ENCODE measurements around the gene ATF7IP2. TPM values are rescaled to one million over a fixed set of nuclear protein-coding genes. Genes with fewer than 3 reads are reported as not detected.
"Not testable (repeated sequence)": the region's sequence is repeated elsewhere in the genome, so short reads cannot be mapped to it uniquely, and the experiment has no call there.

ATF7IP2 gene
- total and polyA plus RNA-seq, 12 donors = 19.4 to 62.6 (median 35.8) TPM

GRCh38 chr16:10355589-10355988 lies 30.3 kb upstream of the ATF7IP2 start:
- no peak overlapping the region for H3K27ac ChIP-seq
- H3K27me3 ChIP-seq = no peaks in the 10 kb centered on the region
- 96% methylated on average over 23 of the region's 23 CpGs for WGBS, 2 donors
- H3K36me3 ChIP-seq = no peaks in the 10 kb centered on the region
- intact Hi-C loops (cut with DNase I) = no loop called here
- H3K4me1 ChIP-seq = no peaks in the 10 kb centered on the region
- ATAC-seq = no peak
- TF ChIP-seq CTCF (IDR thresholded peaks at IDR 0.05) = no peak
- peaks cover 0 to 10% (median 0%) of the 10 kb centered on the region in 11 donors for H3K9me3 ChIP-seq
- no peak overlapping the region for H3K4me3 ChIP-seq
- no peak for DNase-seq

GRCh38 chr16:10356870-10357842 lies 28.7 kb upstream of the ATF7IP2 start:
- intact Hi-C loops (cut with DNase I) = no loop called here
- Histone ChIP-seq H3K27ac (no peak overlapping the region), H3K4me3 (no peak overlapping the region), H3K9me3 (peaks cover 0 to 10% (median 0%) of the 10 kb centered on the region in 11 donors), H3K4me1 (no peaks in the 10 kb centered on the region), H3K27me3 (no peaks in the 10 kb centered on the region), H3K36me3 (no peaks in the 10 kb centered on the region)
- ATAC-seq (no peak), DNase-seq (no peak)
- TF ChIP-seq CTCF (IDR thresholded peaks at IDR 0.05) = no peak
- 80 to 83% methylated on average over 11 of the region's 11 CpGs for WGBS, 2 donors

DNA sequence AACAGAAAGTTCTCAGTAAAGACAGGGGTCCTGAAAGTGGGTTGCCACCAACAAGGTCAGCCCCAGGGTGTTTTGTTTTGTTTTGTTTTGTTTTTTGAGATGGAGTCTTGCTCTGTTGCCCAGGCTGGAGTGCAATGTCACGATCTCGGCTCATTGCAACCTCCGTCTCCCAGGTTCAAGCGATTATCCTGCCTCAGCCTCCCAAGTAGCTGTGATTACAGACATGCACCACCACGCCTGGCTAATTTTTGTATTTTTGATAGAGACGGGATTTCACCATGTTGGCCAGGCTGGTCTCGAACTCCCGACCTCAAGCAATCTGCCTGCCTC lies 24.1 kb upstream of the ATF7IP2 start:
- ATAC-seq; H3K4me3 ChIP-seq; H3K27ac ChIP-seq; H3K9me3 ChIP-seq; H3K27me3 ChIP-seq; H3K4me1 ChIP-seq; intact Hi-C loops (cut with DNase I); H3K36me3 ChIP-seq; DNase-seq: not testable (repeated sequence)
- 88 to 92% methylated on average over 8 of the region's 8 CpGs for WGBS, 2 donors

DNA sequence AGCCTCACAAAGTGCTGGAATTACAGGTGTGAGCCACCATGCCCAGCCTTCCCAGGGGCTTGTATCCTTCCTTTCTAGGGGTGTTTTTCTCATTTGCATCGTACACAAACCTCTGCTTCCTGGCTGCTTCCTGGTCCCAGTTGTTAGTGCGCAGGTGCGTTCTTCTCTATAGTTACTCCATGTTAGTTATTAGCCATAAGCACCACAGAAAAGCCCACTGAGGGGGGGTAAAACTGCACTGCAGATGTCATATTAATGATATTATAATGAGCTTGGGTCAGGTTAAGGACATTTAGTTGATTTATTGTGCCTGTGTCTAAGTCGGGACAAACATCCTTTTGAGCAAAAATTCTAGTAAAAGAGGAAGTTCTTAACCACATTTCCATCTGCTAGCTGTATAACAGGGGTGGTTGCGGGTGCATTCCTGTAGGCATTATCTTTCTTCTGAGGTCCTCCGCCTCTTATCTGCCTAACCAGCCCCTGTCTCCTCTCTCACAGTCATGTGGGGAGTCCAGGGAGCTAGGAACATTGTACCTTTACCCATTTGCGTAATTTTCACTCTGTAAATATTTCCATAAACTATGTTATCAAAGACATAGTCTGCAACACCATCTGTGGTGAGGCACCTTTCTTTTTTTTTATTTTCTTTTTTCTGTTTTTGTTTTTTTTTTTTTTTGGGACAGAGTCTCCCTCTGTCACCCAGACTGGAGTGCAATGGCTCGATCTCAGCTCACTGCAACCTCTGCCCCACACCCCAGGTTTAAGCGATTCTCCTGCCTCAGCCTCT lies 23.6 kb upstream of the ATF7IP2 start:
- Histone ChIP-seq H3K9me3 (no peaks in the 10 kb centered on the region), H3K4me1 (no peaks in the 10 kb centered on the region), H3K27me3 (no peaks in the 10 kb centered on the region), H3K4me3 (no peak overlapping the region), H3K27ac (no peak overlapping the region), H3K36me3 (no peaks in the 10 kb centered on the region)
- DNase-seq (no peak), ATAC-seq (no peak)
- WGBS, 2 donors = 55 to 64% methylated on average over 9 of the region's 9 CpGs
- TF ChIP-seq CTCF (IDR thresholded peaks at IDR 0.05) = no peak
- intact Hi-C loops (cut with DNase I) = no loop called here

GRCh38 chr16:10362864-10363197 lies 23.0 kb upstream of the ATF7IP2 start:
- H3K27me3 ChIP-seq; H3K4me3 ChIP-seq; DNase-seq; H3K9me3 ChIP-seq; H3K27ac ChIP-seq; H3K36me3 ChIP-seq; intact Hi-C loops (cut with DNase I); ATAC-seq; H3K4me1 ChIP-seq: not testable (repeated sequence)
- 91 to 92% methylated on average over 4 of the region's 4 CpGs for WGBS, 2 donors

- ATAC-seq; H3K27me3 ChIP-seq; H3K27ac ChIP-seq; H3K36me3 ChIP-seq; intact Hi-C loops (cut with DNase I); H3K4me1 ChIP-seq; H3K4me3 ChIP-seq; DNase-seq: not testable (repeated sequence)
- WGBS, 2 donors = 95 to 96% methylated on average over 8 of the region's 8 CpGs
- peaks cover 0 to 19% (median 0%) of the 10 kb centered on the region in 11 donors for H3K9me3 ChIP-seq
These were observed 19.2 kb upstream of the ATF7IP2 start for GRCh38 chr16:10366619-10367018.
